ENCODE data around the gene NUS1.
"Not testable (repeated sequence)": the region's sequence is repeated elsewhere in the genome, so short reads cannot be mapped to it uniquely, and the experiment has no call there.

NUS1 gene

GRCh38 chr6:117674991-117675657 lies at the start of gene NUS1:
TSS of gene NUS1 (plus strand) at chr6:117675469. CDS start at chr6:117675671, 202 bp downstream.
- peak; percentile 94 to 97 (median 95) for DNase-seq (ENCODE audit: low read depth in 3 of 3)

- DNase-seq (ENCODE audit: low read depth in 3 of 3) = no peak
Measured at GRCh38 chr6:117627533-117627932, 47.7 kb upstream of the NUS1 start.

- DNase-seq (ENCODE audit: low read depth in 3 of 3) = no peak
Measured at GRCh38 chr6:117629119-117629660, 46.1 kb upstream of the NUS1 start.

- DNase-seq (ENCODE audit: low read depth in 3 of 3) = no peak
Measured at GRCh38 chr6:117637770-117638169, 37.5 kb upstream of the NUS1 start.

- no peak for DNase-seq (ENCODE audit: low read depth in 3 of 3)
Measured at GRCh38 chr6:117642976-117643375, 32.3 kb upstream of the NUS1 start.

GRCh38 chr6:117651984-117652383 lies 23.3 kb upstream of the NUS1 start:
- DNase-seq (ENCODE audit: low read depth in 3 of 3) = not testable (repeated sequence)

GRCh38 chr6:117653949-117654348 lies 21.3 kb upstream of the NUS1 start:
- no peak for DNase-seq (ENCODE audit: low read depth in 3 of 3)

GRCh38 chr6:117655380-117655779 lies 19.9 kb upstream of the NUS1 start:
- no peak for DNase-seq (ENCODE audit: low read depth in 3 of 3)

GRCh38 chr6:117666881-117667280 lies 8.4 kb upstream of the NUS1 start:
- DNase-seq (ENCODE audit: low read depth in 3 of 3) = no peak

- DNase-seq (ENCODE audit: low read depth in 3 of 3) = no peak
Measured at GRCh38 chr6:117668736-117669135, 6.5 kb upstream of the NUS1 start.

GRCh38 chr6:117674503-117674902 lies 766 bp upstream of the NUS1 start:
- no peak for DNase-seq (ENCODE audit: low read depth in 3 of 3)

- DNase-seq (ENCODE audit: low read depth in 3 of 3) = not testable (repeated sequence)
Measured at GRCh38 chr6:117675658-117676301, 511 bp downstream of the NUS1 start.

GRCh38 chr6:117676577-117677218 lies 1.4 kb downstream of the NUS1 start:
- DNase-seq (ENCODE audit: low read depth in 3 of 3) = no peak

GRCh38 chr6:117677553-117678141 lies 2.4 kb downstream of the NUS1 start:
- no peak for DNase-seq (ENCODE audit: low read depth in 3 of 3)

- DNase-seq (ENCODE audit: low read depth in 3 of 3) = no peak
Measured at GRCh38 chr6:117681162-117681741, 6.0 kb downstream of the NUS1 start.

GRCh38 chr6:117684749-117685148 lies 9.5 kb downstream of the NUS1 start:
- DNase-seq (ENCODE audit: low read depth in 3 of 3) = no peak

- DNase-seq (ENCODE audit: low read depth in 3 of 3) = no peak
Measured at GRCh38 chr6:117685359-117685758, 10.1 kb downstream of the NUS1 start.

- DNase-seq (ENCODE audit: low read depth in 3 of 3) = no peak
Measured at GRCh38 chr6:117687021-117687648, 11.9 kb downstream of the NUS1 start.

GRCh38 chr6:117689584-117689983 lies 14.3 kb downstream of the NUS1 start:
- not testable (repeated sequence) for DNase-seq (ENCODE audit: low read depth in 3 of 3)

GRCh38 chr6:117706504-117706903 lies 31.2 kb downstream of the NUS1 start:
- no peak for DNase-seq (ENCODE audit: low read depth in 3 of 3)

GRCh38 chr6:117706936-117707509 lies 31.8 kb downstream of the NUS1 start:
- DNase-seq (ENCODE audit: low read depth in 3 of 3) = not testable (repeated sequence)

Measured in stimulated activated CD4-positive, alpha-beta T cell treated with anti-CD3 and anti-CD28 coated beads, TNF-alpha, amount 100 ng/mL, for 48 hours (primary cell).